Heart left ventricle (tissue), 13 donors: ENCODE measurements around the gene HCN4.

Experiments
- CTCF ChIP-seq, 12 donors: fragments of 200-600 bp; sonication (generic) in 4 of 12; IDR thresholded peaks; one replicate each; pipeline versions ENCODE4 v1.5.0 to v1.8.0; 2018 to 2022; ENCODE audit warnings: antibody characterized with exemption in 12 of 12, mild to moderate bottlenecking in 5 of 12
- POLR2A ChIP-seq, 2 donors: fragments of 450-650 bp; IDR thresholded peaks; one replicate each; pipeline ENCODE4 v1.6.1; 2017; ENCODE audit warnings: antibody characterized with exemption in 2 of 2, mild to moderate bottlenecking in 2 of 2, moderate library complexity in 2 of 2
- donor health status: ischemic (EF 13 %, LVEDD 7.1; RV severe dilation, severe dysfunction).
- donor health status: DM: no; HTN: yes; CAD: no.
- donor health status: DM: no; HTN: no; CAD: no.
- donor health status: ischemic (EF 25% LVEDD 6.9; RV normal size, moderate dysfunction).
- donor health status: ischemic (EF 25% LVEDD 5.7; RV mildly dilated, moderate dysfunction).
- donor health status: ischemic (EF 35%, LVEDD 5.7; RV mildly dilated, moderate dysfunction).
- donor health status: nonischemic (EF 11% LVEDD 7.7; RV severe dilation, severe dysfunction).
- donor health status: DM: yes; HTN: yes; CAD: no.
- donor health status: PGD.
- donor health status: ischemic (EF 29% LVEDD 5.4; RV normal size, mild dysfunction).
- donor health status: nonischemic (EF 23%, LVEDD 6.1; RV moderate dilation, normal function).

DNA sequence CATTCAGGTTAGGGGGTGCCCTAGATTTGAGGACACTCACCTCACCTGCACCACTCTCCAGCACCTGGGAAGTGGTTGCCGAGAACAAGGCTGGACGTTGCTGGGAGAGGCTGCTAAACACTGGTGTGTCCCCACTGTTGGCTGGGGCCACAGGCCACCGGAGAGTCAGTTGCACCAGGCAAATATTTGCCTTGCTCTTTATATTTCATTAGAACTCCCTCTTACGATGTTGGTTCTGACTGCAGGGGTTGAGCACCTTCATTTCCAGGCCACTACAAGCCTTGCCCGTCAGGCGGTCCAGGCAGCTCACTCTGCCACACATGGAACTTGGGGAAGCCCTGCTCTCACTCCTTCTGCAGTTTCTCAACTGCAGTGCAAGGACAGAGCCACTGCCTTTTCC is 30.7 kb downstream of the HCN4 start:
- TF ChIP-seq CTCF (IDR thresholded peaks at IDR 0.05) (no peak), POLR2A (IDR thresholded peaks at IDR 0.05) (no peak)
